Measurements from ENCODE around the gene NFKBIA.
"Not testable (repeated sequence)": the region's sequence is repeated elsewhere in the genome, so short reads cannot be mapped to it uniquely, and the experiment has no call there.

Gene NFKBIA

DNA sequence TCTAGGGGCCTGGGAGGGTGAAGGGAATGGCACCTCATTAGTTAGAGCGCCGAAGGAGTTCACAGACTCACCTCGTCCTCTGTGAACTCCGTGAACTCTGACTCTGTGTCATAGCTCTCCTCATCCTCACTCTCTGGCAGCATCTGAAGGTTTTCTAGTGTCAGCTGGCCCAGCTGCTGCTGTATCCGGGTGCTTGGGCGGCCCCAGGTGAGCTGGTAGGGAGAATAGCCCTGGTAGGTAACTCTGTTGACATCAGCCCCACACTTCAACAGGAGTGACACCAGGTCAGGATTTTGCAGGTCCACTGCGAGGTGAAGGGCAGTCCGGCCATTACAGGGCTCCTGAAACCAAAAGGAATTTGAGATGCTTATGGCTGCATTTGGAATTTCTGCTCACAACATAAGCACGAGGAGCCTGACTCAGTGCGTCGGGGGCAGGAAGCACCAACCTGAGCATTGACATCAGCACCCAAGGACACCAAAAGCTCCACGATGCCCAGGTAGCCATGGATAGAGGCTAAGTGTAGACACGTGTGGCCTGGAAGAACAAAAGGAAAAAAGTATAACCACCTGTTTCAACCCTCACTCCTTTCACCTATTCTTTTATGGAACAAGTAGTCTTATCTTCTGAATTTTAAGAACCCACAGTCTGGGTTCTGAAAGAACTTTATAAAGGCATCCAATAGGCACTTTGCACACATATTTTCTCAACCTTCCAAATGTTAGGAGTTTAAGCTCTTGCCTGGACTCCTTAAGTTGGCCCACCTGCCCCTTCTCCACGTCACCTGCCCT lies 2.0 kb downstream of the NFKBIA start:
- TF ChIP-seq, protein P1, sequence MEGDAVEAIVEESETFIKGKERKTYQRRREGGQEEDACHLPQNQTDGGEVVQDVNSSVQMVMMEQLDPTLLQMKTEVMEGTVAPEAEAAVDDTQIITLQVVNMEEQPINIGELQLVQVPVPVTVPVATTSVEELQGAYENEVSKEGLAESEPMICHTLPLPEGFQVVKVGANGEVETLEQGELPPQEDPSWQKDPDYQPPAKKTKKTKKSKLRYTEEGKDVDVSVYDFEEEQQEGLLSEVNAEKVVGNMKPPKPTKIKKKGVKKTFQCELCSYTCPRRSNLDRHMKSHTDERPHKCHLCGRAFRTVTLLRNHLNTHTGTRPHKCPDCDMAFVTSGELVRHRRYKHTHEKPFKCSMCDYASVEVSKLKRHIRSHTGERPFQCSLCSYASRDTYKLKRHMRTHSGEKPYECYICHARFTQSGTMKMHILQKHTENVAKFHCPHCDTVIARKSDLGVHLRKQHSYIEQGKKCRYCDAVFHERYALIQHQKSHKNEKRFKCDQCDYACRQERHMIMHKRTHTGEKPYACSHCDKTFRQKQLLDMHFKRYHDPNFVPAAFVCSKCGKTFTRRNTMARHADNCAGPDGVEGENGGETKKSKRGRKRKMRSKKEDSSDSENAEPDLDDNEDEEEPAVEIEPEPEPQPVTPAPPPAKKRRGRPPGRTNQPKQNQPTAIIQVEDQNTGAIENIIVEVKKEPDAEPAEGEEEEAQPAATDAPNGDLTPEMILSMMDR (IDR thresholded peaks at IDR 0.05; ENCODE audit: extremely low read depth, missing control alignments) = no peak
- no peak for DNase-seq (ENCODE audit: low spot score)

DNA sequence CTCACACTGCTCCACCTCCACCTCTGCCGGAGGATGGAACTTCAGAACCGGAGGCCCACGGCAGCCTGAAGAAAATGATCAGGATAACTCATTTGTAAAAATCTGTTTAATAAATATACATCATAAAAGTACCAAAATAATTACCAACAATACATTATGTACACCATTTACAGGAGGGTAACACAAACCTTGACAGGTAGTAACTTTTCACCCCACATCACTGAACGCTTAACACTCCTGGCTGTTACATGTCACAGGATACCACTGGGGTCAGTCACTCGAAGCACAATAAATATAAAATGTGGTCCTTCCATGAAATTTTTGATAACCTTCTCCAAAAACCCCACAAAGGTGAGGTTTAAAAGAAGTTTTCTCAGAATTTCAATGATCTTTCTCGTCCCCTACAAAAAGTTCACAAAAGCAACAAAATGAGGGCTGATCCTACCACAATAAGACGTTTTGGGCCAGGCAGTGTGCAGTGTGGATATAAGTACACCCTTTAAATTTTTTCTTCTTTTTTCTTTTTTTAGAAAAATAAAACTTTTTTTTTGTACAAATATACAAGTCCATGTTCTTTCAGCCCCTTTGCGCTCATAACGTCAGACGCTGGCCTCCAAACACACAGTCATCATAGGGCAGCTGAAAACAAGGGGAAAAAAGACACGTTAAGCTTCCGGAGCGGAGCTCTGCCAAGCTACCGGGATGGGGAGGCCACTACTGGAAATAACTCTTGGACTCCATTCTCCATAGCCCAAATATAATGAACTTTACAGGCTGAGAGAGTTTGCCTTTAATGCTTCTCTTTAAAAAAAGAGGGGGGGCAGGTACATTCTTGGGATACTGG lies 2.9 kb downstream of the NFKBIA start:
- no peak for DNase-seq (ENCODE audit: low spot score)
- TF ChIP-seq, protein P1 (IDR thresholded peaks at IDR 0.05; ENCODE audit: extremely low read depth, missing control alignments) = no peak

DNA sequence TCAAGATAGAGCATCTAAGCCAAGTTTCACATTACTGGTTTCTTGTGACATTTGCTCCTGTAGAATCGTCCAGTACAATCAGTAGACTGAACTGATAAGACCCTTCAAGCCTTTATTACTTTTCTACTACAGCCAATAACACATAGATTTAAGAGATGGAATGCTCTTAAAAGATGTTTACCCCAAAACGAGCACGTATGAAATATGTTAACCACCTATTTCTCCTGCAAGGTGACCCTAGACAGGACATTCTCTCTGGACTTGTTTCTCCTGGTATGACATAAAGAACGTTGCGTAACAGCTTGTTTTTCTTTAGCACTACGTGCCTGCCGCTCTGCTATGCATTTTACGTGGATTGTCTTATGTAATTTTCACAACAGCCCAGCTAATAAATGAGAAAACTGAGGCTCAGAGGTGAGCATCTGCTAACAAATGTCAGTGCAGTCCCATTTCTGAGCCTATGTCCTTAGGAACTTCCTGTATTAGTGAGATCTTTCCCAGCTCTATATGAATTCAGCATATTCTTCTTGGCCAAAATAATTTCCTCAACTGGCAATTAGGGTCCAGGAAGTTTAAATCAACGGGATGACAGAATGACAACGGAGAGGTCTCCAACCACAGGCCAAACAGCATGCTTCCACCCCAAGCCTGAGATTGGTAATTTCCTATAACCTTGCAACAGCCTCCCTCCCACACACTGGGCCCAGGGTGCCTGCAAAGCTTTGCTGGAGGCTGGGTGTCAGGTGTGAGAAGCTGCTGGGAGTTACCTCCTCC lies 3.7 kb downstream of the NFKBIA start:
- no peak for DNase-seq (ENCODE audit: low spot score)
- TF ChIP-seq, protein P1 (IDR thresholded peaks at IDR 0.05; ENCODE audit: extremely low read depth, missing control alignments) = no peak

DNA sequence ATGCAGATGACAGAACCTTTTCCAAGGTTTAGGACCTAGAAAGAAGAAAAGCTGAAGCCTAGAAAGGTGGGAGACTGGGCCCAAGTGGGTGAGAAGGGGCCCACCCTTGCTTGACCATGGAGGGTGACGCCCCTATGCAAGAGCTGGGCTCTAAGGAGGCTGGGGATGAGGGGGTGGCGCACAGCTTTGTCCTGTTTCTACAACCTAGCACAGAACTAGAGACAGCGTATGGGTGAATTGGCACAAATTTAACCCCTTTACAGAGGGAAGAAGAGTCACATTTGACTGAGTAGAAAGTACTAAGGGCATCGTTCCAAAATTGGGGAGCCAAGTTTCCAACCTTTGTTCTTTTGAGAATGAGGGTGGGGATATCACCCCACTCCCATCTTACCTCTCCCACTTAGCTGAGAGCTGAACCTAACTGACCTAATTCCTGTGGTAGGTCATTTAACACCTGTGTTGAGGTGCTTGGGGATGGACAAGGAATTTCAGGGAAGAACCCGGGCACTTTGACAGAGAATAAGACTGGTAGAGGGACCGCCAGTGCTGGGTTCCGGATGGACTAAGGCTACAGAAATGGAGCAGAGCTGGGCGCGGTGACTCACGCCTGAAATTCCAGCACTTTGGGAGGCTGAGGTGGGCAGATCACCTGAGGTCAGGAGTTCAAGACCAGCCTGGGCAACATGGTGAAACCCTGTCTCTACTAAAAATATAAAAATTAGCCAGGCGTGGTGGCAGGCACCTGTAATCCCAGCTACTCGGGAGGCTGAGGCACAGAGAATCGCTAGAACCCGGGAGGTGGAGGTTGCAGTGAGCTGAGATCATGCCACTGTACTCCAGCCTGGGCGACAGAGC lies 5.2 kb downstream of the NFKBIA start:
- TF ChIP-seq, protein P1 (IDR thresholded peaks at IDR 0.05; ENCODE audit: extremely low read depth, missing control alignments) = no peak
- no peak for DNase-seq (ENCODE audit: low spot score)

DNA sequence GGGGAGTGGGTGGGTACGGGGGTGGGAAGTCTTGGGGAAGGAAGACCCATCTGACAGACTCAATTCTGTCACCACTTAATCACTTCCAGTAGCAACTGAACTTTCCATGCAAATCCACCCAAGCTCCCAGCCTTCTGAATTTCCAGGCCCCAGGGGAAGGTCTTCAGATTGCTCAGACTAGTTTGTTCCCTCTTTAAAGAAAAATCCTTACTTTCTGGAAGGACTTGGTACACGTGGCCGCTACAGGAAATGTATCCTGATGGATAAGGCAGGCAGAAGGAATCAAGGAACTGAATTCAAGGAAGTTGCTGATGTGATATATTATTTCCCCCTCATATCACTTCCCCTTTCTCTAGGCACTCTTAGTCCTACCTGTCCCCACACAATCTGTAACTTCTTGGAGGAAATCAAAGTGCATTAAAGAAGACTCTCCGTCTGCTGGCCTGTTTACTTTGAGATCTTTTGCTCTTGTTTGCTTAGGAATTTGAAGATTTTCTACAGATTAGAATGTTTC lies 6.4 kb downstream of the NFKBIA start:
- DNase-seq (ENCODE audit: low spot score) = no peak
- TF ChIP-seq, protein P1 (IDR thresholded peaks at IDR 0.05; ENCODE audit: extremely low read depth, missing control alignments) = no peak

DNA sequence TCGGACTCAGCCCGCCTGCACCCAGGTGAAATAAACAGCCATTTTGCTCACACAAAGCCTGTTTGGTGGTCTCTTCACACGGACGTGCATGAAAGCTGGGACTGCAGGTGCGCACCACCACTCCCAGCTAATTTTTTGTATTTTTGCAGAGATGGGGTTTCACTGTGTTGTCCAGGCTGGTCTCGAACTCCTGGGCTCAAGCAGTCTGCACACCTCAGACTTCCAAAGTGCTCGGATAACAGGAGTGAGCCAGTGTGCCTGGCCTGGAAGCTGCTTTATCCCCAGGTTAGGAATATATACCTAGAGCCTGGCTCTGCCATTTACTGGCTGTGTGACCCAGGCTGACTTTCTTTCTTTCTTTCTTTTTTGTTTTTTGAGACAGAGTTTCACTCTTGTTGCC lies 7.9 kb downstream of the NFKBIA start:
- not testable (repeated sequence) for DNase-seq (ENCODE audit: low spot score)

DNA sequence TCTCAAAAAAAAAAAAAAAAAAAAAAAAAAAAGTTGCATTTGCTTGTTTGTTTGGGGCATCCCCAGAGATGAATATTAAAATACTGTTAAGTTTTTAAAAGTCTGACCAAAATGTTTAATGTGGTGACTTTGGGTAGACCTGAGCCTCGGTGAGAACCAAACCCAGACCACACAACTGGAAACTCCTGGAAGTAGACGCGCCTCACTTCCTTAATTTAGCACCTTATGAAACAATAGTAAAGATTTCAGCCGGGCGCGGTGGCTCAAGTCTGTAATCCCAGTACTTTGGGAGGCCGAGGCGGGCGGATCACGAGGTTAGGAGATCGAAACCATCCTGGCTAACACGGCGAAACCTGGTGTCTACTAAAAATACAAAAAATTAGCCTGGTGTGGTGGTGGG lies 9.3 kb downstream of the NFKBIA start:
- TF ChIP-seq, protein P1 (IDR thresholded peaks at IDR 0.05; ENCODE audit: extremely low read depth, missing control alignments) = no peak
- no peak for DNase-seq (ENCODE audit: low spot score)

Measured in GM20000 (cell line).